Prostate gland (tissue), 2 donors: ENCODE measurements around the gene ZNF655. TPM values are rescaled to one million over a fixed set of nuclear protein-coding genes. Genes with fewer than 3 reads are reported as not detected.
"Not testable (repeated sequence)": the region's sequence is repeated elsewhere in the genome, so short reads cannot be mapped to it uniquely, and the experiment has no call there.

ENCODE experiments used
- DNase-seq: peaks from one replicate; pipeline ENCODE4 v3.0.0-alpha.2; 2019; ENCODE audit warnings: low spot score
- H3K27ac ChIP-seq, 2 donors: fragments of 200-600 bp; sonication (generic); 2 replicates each; pipeline ENCODE4 v1.5.1; 2017 to 2019
- H3K27me3 ChIP-seq: fragments of 200-600 bp; sonication (generic); replicated peaks from 2 replicates; pipeline ENCODE4 v1.5.1; 2019; ENCODE audit not compliant: insufficient read depth
- H3K36me3 ChIP-seq, 2 donors: fragments of 200-600 bp; sonication (generic); 1 replicate in 1 of 2; 2 replicates in 1 of 2; pipeline versions ENCODE4 v1.5.1 to v1.8.1; 2017 to 2019
- H3K4me1 ChIP-seq: fragments of 200-600 bp; sonication (generic); replicated peaks from 2 replicates; pipeline ENCODE4 v1.5.1; 2019
- H3K4me3 ChIP-seq, 2 donors: fragments of 200-600 bp; sonication (generic); 2 replicates each; pipeline ENCODE4 v1.5.1; 2017 to 2019
- H3K9me3 ChIP-seq: fragments of 200-600 bp; sonication (generic); 2 replicates; pipeline ENCODE4 v1.5.1; 2017
- POLR2A ChIP-seq: fragments of 450-650 bp; IDR thresholded peaks from one replicate; pipeline ENCODE4 v1.6.1; 2016; ENCODE audit warnings: antibody characterized with exemption, mild to moderate bottlenecking
- POLR2AphosphoS5 ChIP-seq: sonication (generic); formaldehyde crosslinking; IDR thresholded peaks from one replicate; pipeline ENCODE4 v1.6.1; 2017; ENCODE audit warnings: antibody characterized with exemption
- WGBS: methylation state at CpG from one replicate; pipeline ENCODE4 v1.1.5; 2018; 5-methylcytosine and 5-hydroxymethylcytosine counted together
- intact Hi-C: fragments of 100-400 bp; cut with DNase I; formaldehyde crosslinking; loops from one replicate; pipeline ENCODE4 v1.14.2; 2022
- total RNA-seq, 2 donors: library from RNA; depleted of rRNA; stranded (reverse); fragments of >200 nt; gene quantifications; one replicate each; pipeline ENCODE4 v1.1.0, GENCODE V29; 2016
- TF ChIP-seq, protein P1 (sequence below), 4 experiments: fragments of 200-600 bp in 2 of 4; fragments of 450-650 bp in 2 of 4; sonication (generic) in 2 of 4; IDR thresholded peaks; 1 replicate in 3 of 4; 2 replicates in 1 of 4; pipeline ENCODE4 v1.5.1; 2016 to 2019; ENCODE audit warnings: antibody characterized with exemption in 4 of 4, mild to moderate bottlenecking in 2 of 4, moderate library complexity in 2 of 4

Gene ZNF655
- total RNA-seq, 2 donors from 2014 or later = 79.7 to 112 TPM

DNA sequence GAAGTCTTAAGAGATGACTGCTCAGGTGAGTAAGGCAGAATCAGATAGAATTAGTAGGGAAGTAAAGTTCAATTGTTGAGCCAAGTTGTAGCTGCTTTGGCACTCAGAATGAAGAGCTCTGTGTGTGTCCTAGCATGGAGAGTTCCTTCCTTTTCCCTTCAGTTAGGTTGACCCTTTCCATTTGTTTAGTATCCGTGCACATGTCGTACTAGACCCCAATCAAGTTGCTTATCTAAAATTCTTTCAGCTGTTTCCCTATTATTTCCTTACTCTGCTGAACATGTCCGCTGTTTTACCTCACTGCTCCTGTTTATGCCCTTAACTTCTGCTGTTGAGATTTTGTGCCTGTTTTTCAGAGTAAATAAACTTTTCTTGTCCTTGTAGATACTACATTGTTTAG, 13.3 kb downstream of the ZNF655 start:
- Histone ChIP-seq H3K9me3 (no peaks in the 10 kb centered on the region), H3K4me3 (no peak overlapping the region), H3K27ac (no peak overlapping the region), H3K27me3 (no peaks in the 10 kb centered on the region), H3K4me1 (no peaks in the 10 kb centered on the region), H3K36me3 (no peaks in the 10 kb centered on the region)
- WGBS = 85% methylated on average over 3 of the region's 3 CpGs
- no peak for DNase-seq
- TF ChIP-seq POLR2A = no peak
- TF ChIP-seq POLR2AphosphoS5 = no peak
- TF ChIP-seq, protein P1, sequence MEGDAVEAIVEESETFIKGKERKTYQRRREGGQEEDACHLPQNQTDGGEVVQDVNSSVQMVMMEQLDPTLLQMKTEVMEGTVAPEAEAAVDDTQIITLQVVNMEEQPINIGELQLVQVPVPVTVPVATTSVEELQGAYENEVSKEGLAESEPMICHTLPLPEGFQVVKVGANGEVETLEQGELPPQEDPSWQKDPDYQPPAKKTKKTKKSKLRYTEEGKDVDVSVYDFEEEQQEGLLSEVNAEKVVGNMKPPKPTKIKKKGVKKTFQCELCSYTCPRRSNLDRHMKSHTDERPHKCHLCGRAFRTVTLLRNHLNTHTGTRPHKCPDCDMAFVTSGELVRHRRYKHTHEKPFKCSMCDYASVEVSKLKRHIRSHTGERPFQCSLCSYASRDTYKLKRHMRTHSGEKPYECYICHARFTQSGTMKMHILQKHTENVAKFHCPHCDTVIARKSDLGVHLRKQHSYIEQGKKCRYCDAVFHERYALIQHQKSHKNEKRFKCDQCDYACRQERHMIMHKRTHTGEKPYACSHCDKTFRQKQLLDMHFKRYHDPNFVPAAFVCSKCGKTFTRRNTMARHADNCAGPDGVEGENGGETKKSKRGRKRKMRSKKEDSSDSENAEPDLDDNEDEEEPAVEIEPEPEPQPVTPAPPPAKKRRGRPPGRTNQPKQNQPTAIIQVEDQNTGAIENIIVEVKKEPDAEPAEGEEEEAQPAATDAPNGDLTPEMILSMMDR (IDR thresholded peaks at IDR 0.05) = no peak
- intact Hi-C loops = no loop called here

DNA sequence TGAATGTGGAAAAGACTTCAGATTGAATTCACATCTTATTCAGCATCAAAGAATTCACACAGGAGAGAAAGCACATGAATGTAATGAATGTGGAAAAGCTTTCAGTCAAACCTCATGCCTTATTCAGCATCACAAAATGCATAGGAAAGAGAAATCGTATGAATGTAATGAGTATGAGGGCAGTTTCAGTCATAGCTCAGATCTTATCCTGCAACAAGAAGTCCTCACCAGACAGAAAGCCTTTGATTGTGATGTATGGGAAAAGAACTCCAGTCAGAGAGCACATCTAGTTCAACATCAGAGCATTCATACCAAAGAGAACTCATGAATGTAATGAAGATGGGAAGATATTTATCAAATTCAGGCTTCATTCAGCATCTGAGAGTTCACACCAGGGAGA, 14.8 kb downstream of the ZNF655 start:
- H3K27ac ChIP-seq = no peak overlapping the region
- no peaks in the 10 kb centered on the region for H3K27me3 ChIP-seq
- no peaks in the 10 kb centered on the region for H3K36me3 ChIP-seq
- no peaks in the 10 kb centered on the region for H3K9me3 ChIP-seq
- DNase-seq = no peak
- WGBS = 80% methylated on average over 1 of the region's 1 CpG
- TF ChIP-seq POLR2A = no peak
- TF ChIP-seq, protein P1 (IDR thresholded peaks at IDR 0.05) = no peak
- no peak for TF ChIP-seq POLR2AphosphoS5
- H3K4me1 ChIP-seq = no peaks in the 10 kb centered on the region
- no peak overlapping the region for H3K4me3 ChIP-seq
- intact Hi-C loops = no loop called here

DNA sequence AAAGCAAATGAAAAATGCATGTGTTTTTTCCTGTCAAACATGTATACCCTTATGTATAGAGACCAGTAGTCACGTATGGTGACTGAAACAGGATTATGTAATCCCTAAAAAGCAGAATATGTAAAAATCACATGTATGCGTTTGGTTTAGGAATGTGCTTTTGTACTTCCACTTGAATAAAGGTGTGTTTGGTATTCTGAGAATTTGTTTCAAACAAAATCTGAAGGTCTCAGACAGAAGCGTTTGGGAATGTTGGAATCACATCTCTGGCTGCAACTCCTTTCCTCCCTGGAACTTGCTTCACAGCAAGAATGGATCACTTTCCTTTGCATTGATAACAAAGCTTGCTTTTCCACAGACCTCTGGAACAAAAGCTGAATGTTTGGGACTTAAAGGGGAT, 17.8 kb downstream of the ZNF655 start:
- intact Hi-C loops = no loop called here

DNA sequence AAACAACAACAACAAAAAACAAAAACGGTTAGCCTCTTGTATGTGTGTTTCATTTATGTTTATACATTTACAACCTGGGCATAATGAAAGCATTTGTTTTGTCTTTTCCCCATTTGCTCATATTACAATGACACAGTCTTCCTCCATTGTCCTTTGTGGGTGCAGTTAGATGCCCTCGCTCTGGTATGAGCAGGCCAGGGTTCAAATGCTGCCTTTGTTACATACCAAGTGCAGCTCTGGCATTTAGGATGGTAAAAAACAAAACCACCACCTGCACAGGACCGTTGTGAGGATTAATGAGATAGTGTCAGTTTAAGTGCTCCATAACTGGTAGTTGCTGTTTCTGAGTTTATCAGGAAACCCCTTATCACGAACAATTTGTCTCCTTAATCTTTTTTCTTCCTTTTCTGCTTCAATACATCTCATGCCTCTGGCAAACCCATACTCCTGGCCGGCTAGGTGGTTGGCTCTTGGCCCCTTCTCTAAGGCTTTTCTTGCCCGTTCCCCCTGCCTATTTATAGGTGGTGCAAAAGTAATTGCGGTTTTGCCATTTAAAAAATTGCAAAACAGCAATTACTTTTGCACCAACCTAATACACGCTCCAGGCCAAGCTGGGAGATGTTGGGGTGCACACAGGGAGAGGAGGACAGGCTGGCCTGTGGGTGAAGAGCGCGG, 21.0 kb downstream of the ZNF655 start:
- DNase-seq = no peak
- intact Hi-C loops = no loop called here
- H3K27me3 ChIP-seq = no peaks in the 10 kb centered on the region
- 45% methylated on average over 10 of the region's 10 CpGs for WGBS
- H3K27ac ChIP-seq = no peak overlapping the region
- no peaks in the 10 kb centered on the region for H3K4me1 ChIP-seq
- no peaks in the 10 kb centered on the region for H3K36me3 ChIP-seq
- TF ChIP-seq POLR2AphosphoS5 = no peak
- TF ChIP-seq, protein P1 (IDR thresholded peaks at IDR 0.05) = no peak
- no peak for TF ChIP-seq POLR2A
- H3K4me3 ChIP-seq = peak overlapping the region; percentile 37 to 47
- H3K9me3 ChIP-seq = no peaks in the 10 kb centered on the region

More for the DNA sequence above, 17.8 kb downstream of the ZNF655 start:
- H3K4me3 ChIP-seq = no peak overlapping the region
- DNase-seq = no peak
- no peak for TF ChIP-seq POLR2A
- TF ChIP-seq POLR2AphosphoS5 = no peak
- TF ChIP-seq, protein P1 (IDR thresholded peaks at IDR 0.05) = no peak
- no peaks in the 10 kb centered on the region for H3K27me3 ChIP-seq
- no peaks in the 10 kb centered on the region for H3K4me1 ChIP-seq
- H3K36me3 ChIP-seq = no peaks in the 10 kb centered on the region
- H3K9me3 ChIP-seq = no peaks in the 10 kb centered on the region
- 78% methylated on average over 3 of the region's 3 CpGs for WGBS
- no peak overlapping the region for H3K27ac ChIP-seq

DNA sequence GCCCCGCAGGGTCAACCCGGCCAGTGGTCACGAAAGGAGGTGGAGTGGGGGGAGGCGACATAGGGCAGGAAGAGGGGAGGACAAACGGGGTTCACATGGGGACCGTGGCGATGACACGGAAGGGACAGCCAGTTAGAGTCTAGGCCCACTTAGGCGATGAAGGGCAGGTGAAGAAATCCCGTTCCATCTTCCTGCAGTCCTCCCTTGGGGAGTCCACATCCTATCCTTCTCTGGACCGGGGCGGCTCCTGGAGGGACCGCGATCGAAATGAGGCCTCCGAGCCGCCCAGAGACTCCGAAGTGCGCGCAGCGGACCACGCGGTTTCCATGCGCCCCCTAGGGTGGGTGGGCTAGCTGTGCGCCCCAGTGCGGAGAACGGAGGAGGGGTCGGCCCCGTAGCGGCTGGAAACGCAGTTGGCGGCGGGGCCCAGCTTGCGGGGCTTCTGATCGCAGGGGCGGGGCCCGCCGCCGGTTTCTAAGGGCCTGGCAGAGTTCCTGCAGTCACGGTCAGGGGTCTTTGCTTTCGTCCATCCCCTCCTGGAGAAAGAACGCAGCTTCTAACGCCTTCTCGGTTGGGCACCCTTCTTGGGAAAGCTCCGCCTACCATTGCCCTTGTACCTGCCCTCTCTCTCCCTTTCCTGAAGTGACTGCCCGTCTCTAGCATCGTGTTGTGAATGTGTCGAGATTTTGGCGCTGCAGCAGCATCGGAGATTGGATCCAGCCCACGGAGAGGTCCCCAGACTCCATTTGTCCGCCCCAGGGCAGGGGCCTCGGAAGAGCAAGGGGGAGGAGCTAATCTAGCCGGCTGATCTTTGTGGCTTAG, 21.7 kb downstream of the ZNF655 start:
- H3K27ac ChIP-seq = peak overlapping the region; percentile 28 to 46
- DNase-seq = no peak

DNA sequence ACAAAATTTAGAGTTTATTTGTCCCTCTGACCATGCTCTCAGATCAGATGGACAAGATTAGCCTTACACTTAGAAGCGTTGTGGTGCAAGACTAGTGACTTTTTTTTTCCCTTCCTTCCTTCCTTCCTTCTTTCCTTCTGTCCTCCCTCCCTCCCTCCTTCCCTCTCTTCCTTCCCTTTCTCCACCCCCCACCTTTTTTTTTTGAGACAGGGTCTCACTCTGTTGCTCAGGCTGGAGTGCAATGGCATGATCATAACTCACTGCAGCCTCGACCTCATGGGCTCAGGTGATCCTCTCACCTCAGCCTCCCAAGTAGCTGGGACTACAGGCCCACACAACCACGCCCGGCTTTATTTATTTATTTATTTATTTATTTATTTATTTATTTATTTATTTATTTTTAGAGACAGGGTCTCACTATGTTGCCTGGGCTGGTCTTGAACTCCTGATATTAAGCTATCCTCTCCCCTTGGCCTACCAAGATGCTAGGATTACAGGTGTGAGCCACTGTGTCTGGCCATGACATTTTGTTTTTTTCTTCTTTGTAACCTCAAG, 22.4 kb downstream of the ZNF655 start:
- Histone ChIP-seq H3K4me3 (peak overlapping the region; percentile 37 to 47), H3K27ac (peak overlapping the region; percentile 28 to 46)
- DNase-seq, H3K27me3 ChIP-seq, H3K36me3 ChIP-seq, intact Hi-C loops, H3K9me3 ChIP-seq, H3K4me1 ChIP-seq: not testable (repeated sequence)
- WGBS = 59% methylated on average over 4 of the region's 4 CpGs

More for the DNA sequence above, 21.7 kb downstream of the ZNF655 start:
- no peaks in the 10 kb centered on the region for H3K36me3 ChIP-seq
- H3K4me3 ChIP-seq = peak overlapping the region; percentile 37 to 47
- no peaks in the 10 kb centered on the region for H3K9me3 ChIP-seq
- WGBS = 2% methylated on average over 54 of the region's 54 CpGs
- intact Hi-C loops = no loop called here
- TF ChIP-seq POLR2AphosphoS5 (no peak), POLR2A (no peak)
- TF ChIP-seq, protein P1 (IDR thresholded peaks at IDR 0.05) = peak in 2 of 4 experiments; percentile 14 to 32
- no peaks in the 10 kb centered on the region for H3K27me3 ChIP-seq
- no peaks in the 10 kb centered on the region for H3K4me1 ChIP-seq
